Activated naive CD4-positive, alpha-beta T cell treated with anti-CD3 and anti-CD28 coated beads, Interleukin-2, amount 50 U/mL, for 24 hours (primary cell): ENCODE measurements around the gene CCDC174.

Experiments
- H3K27ac Mint-ChIP-seq: one replicate; pipeline ENCODE4 v1.8.0; 2021; ENCODE audit warnings: mild to moderate bottlenecking, mixed read lengths
- H3K27me3 Mint-ChIP-seq: one replicate; pipeline ENCODE4 v1.8.0; 2021; ENCODE audit warnings: mixed read lengths
- H3K36me3 Mint-ChIP-seq: one replicate; pipeline ENCODE4 v1.8.0; 2021; ENCODE audit warnings: mixed read lengths
- H3K4me1 Mint-ChIP-seq: one replicate; pipeline ENCODE4 v1.8.0; 2021; ENCODE audit warnings: mixed read lengths
- H3K4me3 Mint-ChIP-seq: one replicate; pipeline ENCODE4 v1.8.0; 2021; ENCODE audit warnings: mild to moderate bottlenecking, mixed read lengths
- H3K9me3 Mint-ChIP-seq: one replicate; pipeline ENCODE4 v1.8.0; 2021; ENCODE audit warnings: mixed read lengths

Gene CCDC174

GRCh38 chr3:14699643-14700042 lies 48.1 kb downstream of the CCDC174 start:
- Mint-ChIP-seq H3K9me3 (peaks cover 4% of the 10 kb centered on the region), H3K4me3 (no peak overlapping the region), H3K27ac (no peak overlapping the region), H3K36me3 (peaks cover 11% of the 10 kb centered on the region), H3K4me1 (no peaks in the 10 kb centered on the region), H3K27me3 (no peaks in the 10 kb centered on the region)

- Mint-ChIP-seq H3K27ac (no peak overlapping the region), H3K9me3 (peaks cover 4% of the 10 kb centered on the region), H3K27me3 (no peaks in the 10 kb centered on the region), H3K4me1 (no peaks in the 10 kb centered on the region), H3K4me3 (no peak overlapping the region), H3K36me3 (peaks cover 9% of the 10 kb centered on the region)
These were observed 49.3 kb downstream of the CCDC174 start for GRCh38 chr3:14700891-14701290.

- H3K4me3 Mint-ChIP-seq, result no peak overlapping the region
- peaks cover 9% of the 10 kb centered on the region for H3K36me3 Mint-ChIP-seq
- no peaks in the 10 kb centered on the region for H3K27me3 Mint-ChIP-seq
- H3K9me3 Mint-ChIP-seq, result peaks cover 4% of the 10 kb centered on the region
- H3K4me1 Mint-ChIP-seq, result no peaks in the 10 kb centered on the region
- no peak overlapping the region for H3K27ac Mint-ChIP-seq
These were observed 50.1 kb downstream of the CCDC174 start for GRCh38 chr3:14701676-14702075.

GRCh38 chr3:14703128-14703750 lies 51.7 kb downstream of the CCDC174 start:
- Mint-ChIP-seq H3K4me1 (no peaks in the 10 kb centered on the region), H3K27ac (no peak overlapping the region), H3K9me3 (peaks cover under 1% of the 10 kb centered on the region), H3K27me3 (no peaks in the 10 kb centered on the region), H3K4me3 (no peak overlapping the region), H3K36me3 (peaks cover 4% of the 10 kb centered on the region)

GRCh38 chr3:14703791-14704190 lies 52.2 kb downstream of the CCDC174 start:
- H3K9me3 Mint-ChIP-seq, result no peaks in the 10 kb centered on the region
- no peak overlapping the region for H3K4me3 Mint-ChIP-seq
- no peaks in the 10 kb centered on the region for H3K27me3 Mint-ChIP-seq
- peaks cover 4% of the 10 kb centered on the region for H3K36me3 Mint-ChIP-seq
- no peaks in the 10 kb centered on the region for H3K4me1 Mint-ChIP-seq
- H3K27ac Mint-ChIP-seq, result no peak overlapping the region

GRCh38 chr3:14706096-14706495 lies 54.5 kb downstream of the CCDC174 start:
- no peaks in the 10 kb centered on the region for H3K27me3 Mint-ChIP-seq
- H3K4me3 Mint-ChIP-seq, result no peak overlapping the region
- no peaks in the 10 kb centered on the region for H3K4me1 Mint-ChIP-seq
- H3K36me3 Mint-ChIP-seq, result peaks cover 12% of the 10 kb centered on the region
- no peak overlapping the region for H3K27ac Mint-ChIP-seq
- no peaks in the 10 kb centered on the region for H3K9me3 Mint-ChIP-seq

- Mint-ChIP-seq H3K36me3 (peaks cover 6% of the 10 kb centered on the region), H3K27ac (no peak overlapping the region), H3K27me3 (no peaks in the 10 kb centered on the region), H3K4me3 (no peak overlapping the region), H3K4me1 (no peaks in the 10 kb centered on the region), H3K9me3 (peaks cover 6% of the 10 kb centered on the region)
These were observed 65.0 kb downstream of the CCDC174 start for GRCh38 chr3:14716591-14716990.

- Mint-ChIP-seq H3K4me1 (no peaks in the 10 kb centered on the region), H3K9me3 (peaks cover 6% of the 10 kb centered on the region), H3K27ac (no peak overlapping the region), H3K36me3 (peaks cover 4% of the 10 kb centered on the region), H3K4me3 (no peak overlapping the region), H3K27me3 (no peaks in the 10 kb centered on the region)
These were observed 65.7 kb downstream of the CCDC174 start for GRCh38 chr3:14717307-14717706.

- H3K9me3 Mint-ChIP-seq, result no peaks in the 10 kb centered on the region
- H3K27me3 Mint-ChIP-seq, result no peaks in the 10 kb centered on the region
- H3K4me1 Mint-ChIP-seq, result no peaks in the 10 kb centered on the region
- no peak overlapping the region for H3K27ac Mint-ChIP-seq
- peaks cover 3% of the 10 kb centered on the region for H3K36me3 Mint-ChIP-seq
- H3K4me3 Mint-ChIP-seq, result no peak overlapping the region
These were observed 67.0 kb downstream of the CCDC174 start for GRCh38 chr3:14718539-14718938.

GRCh38 chr3:14719006-14719405 lies 67.4 kb downstream of the CCDC174 start:
- H3K27ac Mint-ChIP-seq, result no peak overlapping the region
- peaks cover 3% of the 10 kb centered on the region for H3K36me3 Mint-ChIP-seq
- H3K4me1 Mint-ChIP-seq, result no peaks in the 10 kb centered on the region
- no peaks in the 10 kb centered on the region for H3K27me3 Mint-ChIP-seq
- no peak overlapping the region for H3K4me3 Mint-ChIP-seq
- H3K9me3 Mint-ChIP-seq, result no peaks in the 10 kb centered on the region

GRCh38 chr3:14721126-14721864 lies 69.7 kb downstream of the CCDC174 start:
- Mint-ChIP-seq H3K4me1 (no peaks in the 10 kb centered on the region), H3K4me3 (no peak overlapping the region), H3K9me3 (no peaks in the 10 kb centered on the region), H3K27ac (no peak overlapping the region), H3K27me3 (no peaks in the 10 kb centered on the region), H3K36me3 (peaks cover 3% of the 10 kb centered on the region)
